Skeletal muscle tissue (tissue), 4 donors: ENCODE measurements around the gene ELAVL3. TPM values are rescaled to one million over a fixed set of nuclear protein-coding genes. Genes with fewer than 3 reads are reported as not detected.

ENCODE experiments used
- H3K27ac ChIP-seq: one replicate; pipeline ENCODE4 v1.7.0; 2013; ENCODE audit warnings: mild to moderate bottlenecking, low read depth, low read length, inconsistent platforms
- H3K27me3 ChIP-seq, 3 donors: one replicate each; pipeline ENCODE4 v1.7.0; 2013; ENCODE audit warnings: low read length in 3 of 3; ENCODE audit not compliant: control insufficient read depth in 3 of 3, insufficient read depth in 3 of 3
- H3K36me3 ChIP-seq, 3 donors: one replicate each; pipeline ENCODE4 v1.7.0; 2013; ENCODE audit warnings: low read length in 3 of 3; ENCODE audit not compliant: control insufficient read depth in 3 of 3, insufficient read depth in 3 of 3
- H3K4me1 ChIP-seq, 3 donors: one replicate each; pipeline ENCODE4 v1.7.0; 2013; ENCODE audit warnings: low read length in 3 of 3, mild to moderate bottlenecking in 3 of 3; ENCODE audit not compliant: control insufficient read depth in 3 of 3, insufficient read depth in 3 of 3
- H3K4me3 ChIP-seq, 3 donors: one replicate each; pipeline ENCODE4 v1.7.0; 2013; ENCODE audit warnings: low read length in 3 of 3
- H3K9ac ChIP-seq, 3 donors: one replicate each; pipeline ENCODE4 v1.7.0; 2013; ENCODE audit warnings: low read length in 3 of 3, mild to moderate bottlenecking in 3 of 3, moderate library complexity in 2 of 3, low read depth in 1 of 3
- H3K9me3 ChIP-seq, 3 donors: one replicate each; pipeline ENCODE4 v1.7.0; 2013; ENCODE audit warnings: low read length in 3 of 3; ENCODE audit not compliant: control insufficient read depth in 3 of 3
- total RNA-seq: library from RNA; depleted of rRNA; stranded (reverse); fragments of >200 nt; gene quantifications from one replicate; pipeline ENCODE4 v1.2.3, GENCODE V29; 2014
- donor health status: Osteomylitis.

The ELAVL3 gene
- total RNA-seq, 1 donor from 2014 or later: not detected

DNA sequence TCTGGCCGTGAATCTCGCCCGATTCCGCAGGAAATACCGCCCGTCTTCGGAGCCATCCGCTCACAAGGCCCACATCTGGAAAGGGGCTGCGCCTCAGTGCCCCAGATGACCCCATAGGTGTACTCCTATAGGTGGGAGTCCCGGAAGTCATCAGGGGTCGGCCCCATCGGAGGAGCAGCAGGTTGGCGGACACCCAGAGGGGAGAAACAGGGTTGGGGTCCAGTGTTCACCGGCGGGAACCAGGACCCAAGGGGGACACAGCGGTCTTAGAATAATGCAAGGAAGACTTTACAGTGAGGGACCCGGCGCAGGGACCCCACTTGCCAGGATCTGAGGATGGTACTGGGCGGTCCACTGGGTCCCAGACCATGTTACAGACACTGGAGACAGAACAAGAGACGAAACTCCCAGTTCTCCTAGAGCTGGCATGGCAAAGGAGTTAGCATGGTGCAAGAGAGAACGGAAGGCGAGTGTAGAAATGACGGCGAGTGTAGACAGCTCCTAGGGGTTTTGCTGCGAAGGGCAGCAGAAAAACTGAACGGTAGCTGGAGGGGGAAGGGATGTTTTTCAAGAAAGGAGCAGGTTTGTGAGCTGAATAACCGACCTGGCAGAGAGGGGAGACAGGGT lies 57.6 kb downstream of the ELAVL3 start:
- Histone ChIP-seq H3K4me1 (peaks cover 8 to 23% (median 16%) of the 10 kb centered on the region in 3 donors), H3K27me3 (peaks cover 45 to 53% (median 50%) of the 10 kb centered on the region in 3 donors), H3K27ac (no peak overlapping the region), H3K36me3 (no peaks in the 10 kb centered on the region), H3K4me3 (no peak overlapping the region), H3K9me3 (no peaks in the 10 kb centered on the region), H3K9ac (no peak overlapping the region)

DNA sequence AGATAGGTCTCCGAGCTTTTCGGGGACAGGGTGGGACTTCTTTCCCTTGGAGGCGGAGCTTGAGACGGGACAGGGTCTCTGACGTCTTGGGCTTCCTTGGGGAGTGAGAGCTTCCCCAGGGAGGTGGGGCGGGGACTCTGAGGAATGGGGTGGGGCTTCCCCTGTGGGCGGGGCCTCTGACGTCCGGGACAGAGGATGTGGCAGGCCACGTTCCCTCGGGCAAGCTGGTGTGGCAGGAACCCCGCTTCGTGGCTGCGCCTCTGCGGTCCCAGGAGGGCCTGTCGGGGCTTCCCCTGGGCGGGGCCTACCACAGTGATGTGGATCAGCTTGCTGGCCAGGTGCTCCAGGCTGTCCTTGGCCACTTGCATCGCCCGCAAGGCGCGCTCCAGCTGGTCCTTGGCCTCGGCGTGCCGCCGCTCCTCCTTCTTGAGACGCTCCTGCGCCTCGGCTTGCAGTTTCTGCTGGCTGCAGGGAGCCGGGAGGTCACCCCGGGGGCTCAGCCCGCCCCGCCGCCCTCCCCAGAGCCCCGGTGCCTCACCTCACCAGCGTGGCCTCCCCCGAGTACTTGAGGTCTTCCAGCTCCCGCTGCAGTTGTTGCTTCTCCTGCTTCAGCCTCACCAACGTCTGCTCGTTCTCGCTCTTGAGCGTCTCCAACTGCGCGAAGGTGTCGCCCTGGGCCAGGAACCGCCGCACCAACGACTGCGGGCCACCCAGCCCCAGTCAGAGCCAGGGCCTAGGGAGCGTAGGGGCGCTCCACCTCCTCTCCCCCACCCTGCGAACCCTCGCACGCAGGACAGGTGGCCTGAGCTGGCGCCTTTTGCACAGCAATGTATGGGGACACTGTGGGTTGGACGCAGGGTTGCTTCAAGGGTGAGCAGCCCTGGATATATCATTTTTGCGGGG lies 58.4 kb downstream of the ELAVL3 start:
- H3K36me3 ChIP-seq: no peaks in the 10 kb centered on the region
- peak overlapping the region in 1 of 3 donors; percentile 41 for H3K4me3 ChIP-seq
- H3K4me1 ChIP-seq: peaks cover 8 to 23% (median 16%) of the 10 kb centered on the region in 3 donors
- H3K27me3 ChIP-seq: peaks cover 45 to 60% (median 50%) of the 10 kb centered on the region in 3 donors
- no peaks in the 10 kb centered on the region for H3K9me3 ChIP-seq
- H3K27ac ChIP-seq: no peak overlapping the region
- peak overlapping the region in 1 of 3 donors; percentile 40 for H3K9ac ChIP-seq

- Histone ChIP-seq H3K27me3 (peaks cover 50 to 64% (median 50%) of the 10 kb centered on the region in 3 donors), H3K4me3 (peak overlapping the region; percentile 26 to 54 (median 27)), H3K9ac (peak overlapping the region in 1 of 3 donors; percentile 25), H3K27ac (no peak overlapping the region), H3K36me3 (no peaks in the 10 kb centered on the region), H3K9me3 (no peaks in the 10 kb centered on the region), H3K4me1 (peaks cover 8 to 23% (median 16%) of the 10 kb centered on the region in 3 donors)
Measured at GRCh38 chr19:11421371-11422098, 59.3 kb downstream of the ELAVL3 start.

DNA sequence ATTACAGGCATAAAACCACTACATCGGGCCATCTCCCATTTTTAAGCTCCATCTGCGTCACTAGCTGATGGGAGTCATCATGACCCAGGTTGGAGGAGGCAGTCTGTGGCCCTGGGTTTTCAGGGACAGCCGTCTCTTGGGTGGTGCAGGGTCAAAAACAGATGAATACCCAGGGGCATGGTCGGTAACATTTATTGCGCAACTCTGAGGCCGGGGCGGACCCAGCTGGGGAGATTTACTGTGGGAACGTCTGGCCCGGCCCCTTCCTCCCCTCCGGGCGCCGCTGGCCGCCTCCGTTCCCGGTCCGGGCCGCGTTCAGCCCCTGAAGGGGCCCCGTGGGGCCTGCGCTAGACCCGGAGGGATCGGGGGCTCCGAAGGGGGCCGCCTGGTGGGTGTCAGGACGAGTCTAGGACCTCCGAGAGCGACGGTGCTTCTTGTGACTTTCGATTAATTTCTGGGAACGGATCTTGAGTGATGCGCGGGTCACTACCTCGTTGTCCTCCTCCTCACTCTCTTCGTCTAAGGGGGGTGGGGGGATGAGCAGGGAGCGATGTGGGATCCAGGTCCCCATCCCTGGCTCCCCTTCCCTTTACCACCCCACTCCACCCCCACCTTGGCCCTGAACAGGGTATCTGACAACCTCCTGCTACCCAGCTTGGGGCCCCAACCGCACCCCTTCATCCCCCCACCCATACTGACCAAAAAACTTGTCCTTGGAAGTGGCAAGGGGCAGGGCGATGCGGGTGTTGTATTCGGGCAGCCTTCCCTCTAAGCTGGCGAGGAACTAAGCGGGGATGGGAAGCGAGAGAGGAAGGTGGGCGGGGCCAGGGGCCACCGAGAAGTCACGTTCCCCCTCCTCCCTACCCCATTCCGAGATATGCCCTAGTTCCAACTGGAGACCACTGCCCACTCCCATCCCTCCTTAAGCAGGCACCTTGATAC lies 60.1 kb downstream of the ELAVL3 start:
- Histone ChIP-seq H3K9me3 (no peaks in the 10 kb centered on the region), H3K4me3 (peak overlapping the region; percentile 27 to 54 (median 43)), H3K27ac (peak overlapping the region; percentile 44), H3K4me1 (peaks cover 8 to 23% (median 16%) of the 10 kb centered on the region in 3 donors), H3K27me3 (peaks cover 50 to 64% (median 52%) of the 10 kb centered on the region in 3 donors), H3K9ac (peak overlapping the region in 1 of 3 donors; percentile 33), H3K36me3 (no peaks in the 10 kb centered on the region)

DNA sequence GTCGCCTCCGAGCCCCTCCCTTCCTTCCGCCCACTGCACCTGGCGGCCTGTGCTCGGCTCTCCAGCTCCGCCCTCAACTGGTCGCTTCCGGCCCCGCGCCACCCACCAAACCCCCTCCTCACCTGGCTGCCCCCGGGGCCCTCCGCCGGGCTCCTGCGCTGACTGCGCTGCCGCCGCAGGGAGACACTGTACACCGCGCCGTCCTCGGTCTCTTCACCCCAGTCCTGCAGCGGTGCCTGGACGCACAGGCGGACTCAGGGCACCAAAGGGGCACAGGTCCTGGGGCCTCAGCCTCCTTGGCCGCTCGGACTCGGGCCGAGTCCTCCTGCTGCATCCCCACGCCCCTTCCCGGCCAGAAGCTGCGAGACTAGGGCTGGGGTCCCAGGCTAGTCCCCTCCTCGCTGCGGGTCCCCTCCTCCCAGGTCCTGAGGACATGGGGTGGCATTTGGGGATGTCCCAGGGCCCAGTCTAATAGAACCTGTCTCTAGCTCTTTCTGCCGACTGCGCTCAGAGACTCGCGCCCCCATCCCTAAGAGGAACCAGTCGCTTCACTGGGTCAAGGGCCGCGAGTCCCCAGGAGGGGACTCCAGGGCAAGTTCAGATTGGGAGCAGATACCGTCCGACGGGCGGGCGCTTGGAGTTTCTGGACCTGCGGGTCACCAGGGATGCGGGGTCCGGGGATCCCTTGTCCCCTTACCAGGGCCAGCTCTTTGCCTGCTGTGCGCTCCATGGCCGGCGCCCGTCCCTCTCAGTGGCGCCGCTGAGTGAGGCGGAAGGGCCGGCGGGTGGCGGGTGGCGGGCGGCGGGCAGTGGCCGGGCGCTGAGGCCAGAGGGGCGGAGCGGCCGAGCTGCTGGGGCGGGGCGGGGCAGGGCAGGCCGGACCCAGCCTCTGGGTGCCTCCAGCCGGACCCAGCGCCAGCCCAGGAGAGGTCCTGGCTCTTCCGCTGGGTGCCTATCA lies 62.0 kb downstream of the ELAVL3 start, which contains the start of gene RGL3:
RGL3 (minus strand) TSS at position 766 of the 958 bp plus-strand sequence; CDS start at position 730, 36 bp downstream.
- Histone ChIP-seq H3K9ac (peak within 1 kb of the TSS in 1 of 3 donors; percentile 57), H3K36me3 (no peaks in the 10 kb centered on the region), H3K4me3 (peak within 1 kb of the TSS; percentile 36 to 54 (median 48)), H3K9me3 (no peaks in the 10 kb centered on the region), H3K4me1 (peaks cover 8 to 23% (median 16%) of the 10 kb centered on the region in 3 donors), H3K27ac (no peak within 1 kb of the TSS), H3K27me3 (peaks cover 46 to 60% (median 48%) of the 10 kb centered on the region in 3 donors)

DNA sequence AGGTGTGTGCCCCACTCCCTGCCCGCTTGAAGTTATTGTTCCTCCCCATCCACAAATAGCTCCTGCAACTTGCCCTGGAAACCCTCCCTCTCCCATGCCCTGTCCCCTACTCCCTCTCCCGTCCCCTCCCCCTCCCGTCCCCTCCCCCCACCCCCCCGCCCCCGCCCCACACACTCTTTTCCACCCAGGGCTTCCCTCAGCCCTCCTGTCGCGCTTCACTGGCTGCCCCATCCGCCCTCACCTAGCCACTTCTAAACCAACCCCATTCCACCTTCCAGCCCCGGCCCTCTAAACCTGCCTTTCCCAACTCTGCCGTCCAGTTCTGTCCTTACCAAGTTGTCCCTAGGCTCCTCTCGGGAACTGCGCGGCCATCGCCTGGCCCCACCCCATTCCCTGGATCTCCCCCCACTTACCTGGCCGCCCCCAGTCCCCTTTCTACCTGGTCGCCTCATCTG lies 62.7 kb downstream of the ELAVL3 start:
- H3K4me3 ChIP-seq: no peak overlapping the region
- H3K4me1 ChIP-seq: peaks cover 8 to 22% (median 15%) of the 10 kb centered on the region in 3 donors
- H3K36me3 ChIP-seq: no peaks in the 10 kb centered on the region
- H3K9me3 ChIP-seq: no peaks in the 10 kb centered on the region
- H3K9ac ChIP-seq: no peak overlapping the region
- H3K27me3 ChIP-seq: peaks cover 40 to 54% (median 42%) of the 10 kb centered on the region in 3 donors
- no peak overlapping the region for H3K27ac ChIP-seq

GRCh38 chr19:11416346-11417052 lies 64.3 kb downstream of the ELAVL3 start:
- no peak overlapping the region for H3K9ac ChIP-seq
- H3K9me3 ChIP-seq: no peaks in the 10 kb centered on the region
- H3K27me3 ChIP-seq: peaks cover 27 to 39% (median 34%) of the 10 kb centered on the region in 3 donors
- H3K4me3 ChIP-seq: no peak overlapping the region
- H3K36me3 ChIP-seq: no peaks in the 10 kb centered on the region
- H3K27ac ChIP-seq: no peak overlapping the region
- peaks cover 6 to 15% (median 8%) of the 10 kb centered on the region in 3 donors for H3K4me1 ChIP-seq

- Histone ChIP-seq H3K9me3 (no peaks in the 10 kb centered on the region), H3K27ac (no peak overlapping the region)
Measured at GRCh38 chr19:11414544-11414943, 66.3 kb downstream of the ELAVL3 start.

More at GRCh38 chr19:11414544-11414943, 66.3 kb downstream of the ELAVL3 start:
- H3K27me3 ChIP-seq: peaks cover 9 to 22% (median 17%) of the 10 kb centered on the region in 3 donors
- no peaks in the 10 kb centered on the region for H3K36me3 ChIP-seq
- no peak overlapping the region for H3K9ac ChIP-seq
- H3K4me1 ChIP-seq: peaks cover 0 to 6% (median 4%) of the 10 kb centered on the region in 3 donors
- H3K4me3 ChIP-seq: no peak overlapping the region
